ENCODE data around the gene BSDC1. TPM values are rescaled to one million over a fixed set of nuclear protein-coding genes. Genes with fewer than 3 reads are reported as not detected.

BSDC1 gene
- total and polyA plus RNA-seq, 10 of the 15 experiments (the other 5 are each of a cell fraction or from before 2014, with no cell fraction given) = 3.0 to 39.7 (median 22.8) TPM

GRCh38 chr1:32388641-32389040, 5.6 kb downstream of the BSDC1 start (continued):
- TF ChIP-seq PBX3 (IDR thresholded peaks at IDR 0.05; ENCODE audit: insufficient replicate concordance, low read depth, low read length) = no peak

GRCh38 chr1:32386676-32387392, 7.4 kb downstream of the BSDC1 start:
- H3K9me3 ChIP-seq (replicated peaks; ENCODE audit: control insufficient read depth, insufficient read depth, low read length) = no peaks in the 10 kb centered on the region
- BruUV-seq (replicated peaks) = no TSS peak
- RAD21 ChIA-PET (ENCODE audit: unreplicated experiment) = no interaction called here
- no peaks in the 10 kb centered on the region for H3K79me2 ChIP-seq (ENCODE audit: control insufficient read depth, insufficient read depth, low read length)
- DNase-seq (ENCODE audit: low read depth, low spot score) = no peak
- H2AFZ ChIP-seq (ENCODE audit: control insufficient read depth, low read depth, low read length) = no peak overlapping the region
- WGBS (ENCODE audit: insufficient coverage, insufficient replicate concordance, low lambda C conversion rate, missing lambda C conversion rate) = 94% methylated on average over 13 of the region's 13 CpGs
- no peak for FAIRE-seq
- H3K4me3 ChIP-seq = no peak overlapping the region
- H3K4me2 ChIP-seq (ENCODE audit: control insufficient read depth, insufficient read depth) = no peak overlapping the region
- no peaks in the 10 kb centered on the region for H3K4me1 ChIP-seq (ENCODE audit: control insufficient read depth, insufficient read depth, low read length)
- no peaks in the 10 kb centered on the region for H4K20me1 ChIP-seq (ENCODE audit: control insufficient read depth, insufficient read depth)
- CTCF ChIA-PET = interaction anchor here (1.6 kb wide), 2 partner anchors 21 to 27 kb away, joined by 4 read pairs; no protein-coding TSS in a partner anchor
- no peaks in the 10 kb centered on the region for H3K27me3 ChIP-seq (replicated peaks in 1 of 2; ENCODE audit: control insufficient read depth in 2 of 2, insufficient read depth in 2 of 2, low read length in 1 of 2)
- intact Hi-C loops (cut with micrococcal nuclease; ENCODE audit: unreplicated experiment) (no loop called here), in situ Hi-C loops (cut with MboI) (no loop called here)
- TF ChIP-seq JUNB (IDR thresholded peaks at IDR 0.05) (no peak), POLR2A (IDR thresholded peaks at IDR 0.05; ENCODE audit: low read depth, low read length) (no peak), ZSCAN29 (IDR thresholded peaks at IDR 0.05) (no peak), RBBP5 (conservative IDR thresholded peaks at IDR 0.05) (no peak)
- H3K36me3 ChIP-seq (ENCODE audit: control insufficient read depth in 2 of 2, insufficient read depth in 2 of 2, low read length in 1 of 2) = peaks cover 0 to 16% of the 10 kb centered on the region in 2 experiments; a peak in 3 of 4 replicates
- H3K9ac ChIP-seq (ENCODE audit: control insufficient read depth, insufficient read depth, low read length) = no peak overlapping the region
- POLR2A ChIA-PET = interaction anchor here (0.5 to 1.2 kb wide), 4 partner anchors 33 to 413 kb away, joined by 3 to 4 read pairs (median 3); no protein-coding TSS in a partner anchor
- SMC1A ChIA-PET (ENCODE audit: uncharacterized antibody, unreplicated experiment) = interaction anchor here (0.7 to 1.5 kb wide), 3 partner anchors 14 to 81 kb away, joined by 3 read pairs; no protein-coding TSS in a partner anchor
- no peak for ATAC-seq
- H3K27ac ChIP-seq (ENCODE audit: control insufficient read depth, insufficient read depth) = no peak overlapping the region

Measured in GM12878 (cell line).